H1 (cell line): Measurements from ENCODE around the gene EYA2. TPM values are rescaled to one million over a fixed set of nuclear protein-coding genes. Genes with fewer than 3 reads are reported as not detected.

ENCODE experiments used
- microRNA-seq, 2 experiments: library from miRNA; unstranded; fragments of <30 nt; microRNA quantifications; one replicate each; pipeline versions ENCODE4 to v1.2.0, GENCODE V29; 2016 to 2020; ENCODE audit warnings: borderline microRNAs expressed in 2 of 2, borderline number of aligned reads in 2 of 2, borderline replicate concordance in 1 of 2
- polyA plus RNA-seq, 7 experiments: library from polyadenylated mRNA; depleted of rRNA in 3 of 7; stranded (reverse) in 5 of 7; unstranded in 2 of 7; fragments of >200 nt in 5 of 7; fragments of 200-250 nt in 2 of 7; gene quantifications; 1 replicate in 5 of 7; 2 replicates in 1 of 7; 4 replicates in 1 of 7; pipeline versions ENCODE4 v1.2.1 to v1.2.3, GENCODE V29; 2011 to 2013; ENCODE audit warnings: missing spikeins in 2 of 7, mixed read lengths in 2 of 7
- small RNA-seq: library from polyadenylated mRNA; stranded (forward); fragments of <200 nt; extraction: miRNeasy Mini kit (QIAGEN cat#:217004); gene quantifications from one replicate; pipeline ENCODE3, GENCODE V24; 2013; ENCODE audit not compliant: insufficient read depth
- total RNA-seq: library from RNA; stranded (reverse); fragmentation: NEBNext Ultra II Directional; extraction: Animal tissue kit (Norgen Biotek cat#: 25700); gene quantifications from 2 replicates; pipeline ENCODE4 v1.2.1, GENCODE V29; 2021

The EYA2 gene
- total and polyA plus RNA-seq, 2 of the 8 experiments (the other 6 are each of a cell fraction or from before 2014, with no cell fraction given): 1.6 to 1.7 TPM

Small RNA genes lying within 50 kb of the gene (microRNA-seq; reads per million reads assigned to microRNA genes)
- 0.23 to 0.61 reads per million in 2 experiments for gene MIR3616

Small RNA genes lying within 50 kb of the gene (small RNA-seq; reads per million reads assigned to genes)
- gene MIR3616: not detected

Other genes starting within 250 kb of the EYA2 start
- gene SLC13A3, start 243.4 kb upstream of the EYA2 start, total RNA-seq: 9.4 and 9.8 TPM in 2 replicates
- gene SLC13A3, start 243.4 kb upstream of the EYA2 start, polyA plus RNA-seq (2011; rRNA removed): 12.6 and 15.4 TPM in 2 replicates
- 16.3 TPM in 2 replicates for gene TP53RK, start 205.4 kb upstream of the EYA2 start, total RNA-seq
- 8.5 and 8.7 TPM in 2 replicates for gene TP53RK, start 205.4 kb upstream of the EYA2 start, polyA plus RNA-seq (2011; rRNA removed)
- gene SLC2A10, start 185.2 kb upstream of the EYA2 start, total RNA-seq: 9.7 and 9.9 TPM in 2 replicates
- 9.0 and 11.9 TPM in 2 replicates for gene SLC2A10, start 185.2 kb upstream of the EYA2 start, polyA plus RNA-seq (2011; rRNA removed)